Endometrial microvascular endothelial cells (primary cell): ENCODE data around the gene IGSF3. TPM values are rescaled to one million over a fixed set of nuclear protein-coding genes. Genes with fewer than 3 reads are reported as not detected.

Source experiments
- in situ Hi-C: cut with HindIII; loops from 2 replicates; pipeline ENCODE4 v1.10.0; 2017; ENCODE audit warnings: low sequenced_read_pairs, low pct_unique_long_range_greater_than_20kb; ENCODE audit errors: inconsistent ontology term
- total RNA-seq: library from RNA; depleted of rRNA; stranded (reverse); fragments of >200 nt; gene quantifications from one replicate; pipeline ENCODE4 v1.2.3, GENCODE V29; 2015; ENCODE audit errors: inconsistent ontology term

The IGSF3 gene
- total RNA-seq, 1 donor from 2014 or later: 1.1 TPM

GRCh38 chr1:116553386-116554115 lies 114.0 kb downstream of the IGSF3 start:
- in situ Hi-C loops: no loop called here

- in situ Hi-C loops: no loop called here
Measured at GRCh38 chr1:116546354-116546977, 121.1 kb downstream of the IGSF3 start.

- in situ Hi-C loops: no loop called here
Measured at GRCh38 chr1:116545359-116545705, 122.2 kb downstream of the IGSF3 start.

- in situ Hi-C loops: no loop called here
Measured at GRCh38 chr1:116544588-116545358, 122.8 kb downstream of the IGSF3 start.

DNA sequence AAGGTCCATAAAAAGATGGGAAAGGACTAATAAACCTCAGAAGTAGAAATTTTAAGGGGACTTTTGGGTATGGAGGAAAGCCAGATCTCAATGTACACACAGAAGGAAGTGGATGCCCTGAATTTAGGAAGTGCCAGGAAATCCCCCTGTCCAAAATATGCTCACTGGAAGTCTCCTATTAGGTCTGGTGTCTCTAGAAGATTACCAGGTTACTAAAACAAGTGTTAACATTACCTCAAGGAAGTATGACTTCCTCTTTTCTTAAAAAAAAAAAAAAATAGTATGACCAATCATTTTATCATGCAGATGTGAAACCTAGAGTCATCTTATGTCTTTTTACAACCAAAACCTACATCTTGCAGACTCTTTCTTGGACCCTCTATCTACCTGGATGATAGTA lies 127.4 kb downstream of the IGSF3 start:
- in situ Hi-C loops: no loop called here

- in situ Hi-C loops: no loop called here
Measured at GRCh38 chr1:116538544-116538943, 129.0 kb downstream of the IGSF3 start.

- in situ Hi-C loops: no loop called here
Measured at GRCh38 chr1:116537898-116538297, 129.6 kb downstream of the IGSF3 start.

- in situ Hi-C loops: no loop called here
Measured at GRCh38 chr1:116537040-116537831, 130.3 kb downstream of the IGSF3 start.

DNA sequence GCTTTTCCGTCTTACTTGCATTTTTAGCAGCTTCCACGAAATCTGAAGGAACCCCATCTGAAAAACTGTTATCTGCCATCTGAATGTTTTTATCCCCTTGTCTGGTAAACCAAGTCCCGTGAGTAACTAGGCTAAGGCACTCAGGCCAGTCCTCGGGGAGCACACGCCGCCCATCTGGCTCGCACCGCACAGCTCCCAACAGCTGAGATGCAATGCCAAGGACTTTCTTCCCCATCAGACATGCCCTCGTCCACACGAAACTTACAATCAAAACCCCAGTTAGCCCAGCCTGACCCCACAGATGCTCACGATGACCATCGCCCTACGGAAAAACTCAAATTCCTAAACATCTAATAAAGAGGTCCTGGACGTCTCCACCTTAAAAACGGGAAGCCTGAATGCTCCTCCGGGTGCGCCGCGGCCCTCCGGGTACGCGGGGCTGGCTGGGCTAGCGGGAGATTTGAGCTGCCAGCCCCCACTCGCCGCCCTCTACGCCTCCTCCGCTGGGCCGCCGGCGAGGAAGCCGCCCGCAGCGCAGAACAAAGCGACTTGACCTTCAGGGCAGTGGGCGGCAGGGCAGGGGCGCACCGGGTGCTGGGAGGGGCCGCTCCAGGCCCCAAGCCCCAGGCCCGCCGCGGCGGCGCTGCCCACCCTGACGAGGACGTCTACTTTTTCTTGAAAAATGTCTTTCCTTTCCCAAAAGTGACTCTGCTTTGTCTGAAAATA lies 133.4 kb downstream of the IGSF3 start:
- in situ Hi-C loops: no loop called here

GRCh38 chr1:116533429-116533820 lies 134.1 kb downstream of the IGSF3 start:
- in situ Hi-C loops: no loop called here

- in situ Hi-C loops: no loop called here
Measured at GRCh38 chr1:116532671-116533428, 134.7 kb downstream of the IGSF3 start.

DNA sequence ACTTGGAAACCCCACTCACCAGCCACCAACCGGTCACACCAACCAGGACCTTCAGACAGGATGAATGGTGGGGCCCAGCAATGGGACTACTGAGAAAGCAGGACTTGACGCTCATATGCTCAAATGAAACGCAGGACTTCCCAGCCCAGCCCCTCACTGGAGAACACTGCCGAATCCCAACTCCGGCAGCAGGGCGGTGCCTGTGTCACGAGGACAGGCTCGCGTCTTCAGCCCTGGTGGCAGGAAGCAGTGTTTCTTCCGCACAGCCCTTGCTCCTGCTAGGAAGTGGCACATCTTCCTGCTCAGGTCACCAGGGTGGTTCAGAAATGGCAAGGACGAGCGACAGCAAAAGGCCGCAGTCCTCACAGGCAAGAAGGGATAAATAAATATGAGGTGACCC lies 135.6 kb downstream of the IGSF3 start:
- in situ Hi-C loops: no loop called here

DNA sequence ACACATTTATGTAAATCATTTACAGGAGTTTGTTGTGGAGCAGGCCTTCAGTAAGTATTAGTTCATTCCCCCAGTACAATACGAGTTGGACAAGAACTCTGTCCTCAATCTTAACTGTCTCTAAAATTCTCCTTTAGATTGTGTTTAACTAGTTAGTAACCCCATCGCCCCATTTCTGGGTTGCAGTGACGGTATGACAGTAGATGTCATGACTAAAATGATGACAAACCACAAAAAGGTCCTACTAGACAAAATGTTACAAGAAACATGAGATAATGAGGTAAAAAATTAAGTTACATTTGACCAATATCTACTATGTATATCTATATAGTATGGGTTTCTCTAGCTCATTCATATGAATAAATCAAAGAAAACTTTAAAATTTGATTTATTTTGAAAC lies 137.9 kb downstream of the IGSF3 start:
- in situ Hi-C loops: no loop called here

GRCh38 chr1:116529199-116529631 lies 138.3 kb downstream of the IGSF3 start:
- in situ Hi-C loops: no loop called here

- in situ Hi-C loops: no loop called here
Measured at GRCh38 chr1:116528329-116529083, 139.0 kb downstream of the IGSF3 start.

DNA sequence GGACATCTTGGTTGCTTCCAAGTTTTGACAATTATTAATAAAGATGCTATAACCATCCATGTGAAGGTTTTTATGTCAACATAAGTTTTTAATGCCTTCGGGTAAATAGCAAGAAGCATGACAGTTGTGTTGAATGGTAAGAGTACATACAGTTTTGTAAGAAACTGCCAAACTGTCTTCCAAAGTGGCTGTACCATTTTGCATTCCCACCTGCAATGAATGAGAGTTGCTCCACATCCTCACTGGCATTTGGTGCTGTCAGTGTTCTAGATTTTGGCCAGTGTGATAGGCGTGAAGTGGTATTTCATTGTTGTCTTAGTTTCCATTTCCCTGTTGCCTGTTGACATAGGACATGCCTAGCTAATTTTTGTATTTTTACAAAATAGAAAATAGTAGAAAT lies 142.1 kb downstream of the IGSF3 start:
- in situ Hi-C loops: no loop called here
